Mesendoderm (in vitro differentiated cells): ENCODE measurements around the gene RPL13. TPM values are rescaled to one million over a fixed set of nuclear protein-coding genes. Genes with fewer than 3 reads are reported as not detected.

Source experiments
- DNase-seq: peaks from one replicate; pipeline ENCODE4 v3.0.0; 2013
- H2AK5ac ChIP-seq: 2 replicates; pipeline ENCODE4 v1.6.1; 2013; ENCODE audit warnings: low read length, inconsistent platforms
- H2BK120ac ChIP-seq: 2 replicates; pipeline ENCODE4 v1.6.1; 2013; ENCODE audit warnings: low read depth, mild to moderate bottlenecking, low read length, moderate library complexity, mixed read lengths
- H2BK15ac ChIP-seq: replicated peaks from 2 replicates; pipeline ENCODE4 v1.6.1; 2013; ENCODE audit warnings: low read depth, mild to moderate bottlenecking, moderate library complexity
- H2BK5ac ChIP-seq: 2 replicates; pipeline ENCODE4 v1.6.1; 2013; ENCODE audit warnings: low read length, inconsistent platforms
- H3K18ac ChIP-seq: 2 replicates; pipeline ENCODE4 v1.6.1; 2013; ENCODE audit warnings: mild to moderate bottlenecking, low read length, mixed read lengths
- H3K23ac ChIP-seq: one replicate; pipeline ENCODE4 v1.6.1; 2013; ENCODE audit warnings: low read length
- H3K27ac ChIP-seq: 2 replicates; pipeline ENCODE4 v1.5.1; 2013; ENCODE audit warnings: low read depth, mild to moderate bottlenecking, inconsistent platforms, low read length, moderate library complexity
- H3K27me3 ChIP-seq: 2 replicates; pipeline ENCODE4 v1.6.1; 2013; ENCODE audit warnings: low read length, control low read depth, mild to moderate bottlenecking, inconsistent platforms; ENCODE audit not compliant: insufficient read depth, poor library complexity
- H3K36me3 ChIP-seq: 2 replicates; pipeline ENCODE4 v1.6.1; 2013; ENCODE audit warnings: low read length, inconsistent platforms; ENCODE audit not compliant: control insufficient read depth, insufficient read depth
- H3K4ac ChIP-seq: one replicate; pipeline ENCODE4 v1.6.1; 2013; ENCODE audit warnings: low read depth, mild to moderate bottlenecking, low read length, moderate library complexity
- H3K4me1 ChIP-seq: 2 replicates; pipeline ENCODE4 v1.6.1; 2013; ENCODE audit warnings: low read depth, low read length, inconsistent platforms; ENCODE audit not compliant: control insufficient read depth
- H3K4me2 ChIP-seq: 2 replicates; pipeline ENCODE4 v1.6.1; 2013; ENCODE audit warnings: low read length
- H3K4me3 ChIP-seq: 2 replicates; pipeline ENCODE4 v1.5.1; 2013; ENCODE audit warnings: mild to moderate bottlenecking, low read length
- H3K56ac ChIP-seq: one replicate; pipeline ENCODE4 v1.6.1; 2013; ENCODE audit warnings: low read length
- H3K79me1 ChIP-seq: 2 replicates; pipeline ENCODE4 v1.6.1; 2013; ENCODE audit warnings: low read length, inconsistent platforms
- H3K79me2 ChIP-seq: 2 replicates; pipeline ENCODE4 v1.6.1; 2013; ENCODE audit warnings: mild to moderate bottlenecking, low read length; ENCODE audit not compliant: control insufficient read depth, insufficient read depth
- H3K9ac ChIP-seq: 2 replicates; pipeline ENCODE4 v1.6.1; 2013; ENCODE audit warnings: low read length, inconsistent platforms
- H4K5ac ChIP-seq: one replicate; pipeline ENCODE4 v1.6.1; 2013; ENCODE audit warnings: low read length
- H4K8ac ChIP-seq: one replicate; pipeline ENCODE4 v1.6.1; 2013; ENCODE audit warnings: low read depth, mild to moderate bottlenecking, control low read depth, low read length, moderate library complexity
- WGBS: extraction: QIAGEN DNeasy Blood & Tissue Kit; methylation state at CpG from one replicate; pipeline ENCODE4 v1.1.7; 2013; ENCODE audit warnings: low lambda C conversion rate, missing lambda C conversion rate; ENCODE audit not compliant: insufficient coverage; ENCODE audit errors: extremely low coverage; 5-methylcytosine and 5-hydroxymethylcytosine counted together
- small RNA-seq: library from polyadenylated mRNA; stranded (forward); fragments of <200 nt; extraction: miRNeasy Mini kit (QIAGEN cat#:217004); gene quantifications from one replicate; pipeline ENCODE3, GENCODE V24; 2013; ENCODE audit not compliant: insufficient read depth

The RPL13 gene

GRCh38 chr16:89610108-89610453, 49.6 kb downstream of the RPL13 start:
- no peak overlapping the region for H3K4ac ChIP-seq
- no peak overlapping the region for H2BK15ac ChIP-seq
- H3K9ac ChIP-seq = no peak overlapping the region
- no peak overlapping the region for H4K8ac ChIP-seq
- H3K56ac ChIP-seq = no peak overlapping the region
- H2BK120ac ChIP-seq = no peak overlapping the region
- H3K27ac ChIP-seq = no peak overlapping the region
- no peaks in the 10 kb centered on the region for H3K79me2 ChIP-seq
- no peak for DNase-seq
- WGBS = no CpG with 5 or more reads among the region's 1 CpG
- no peak overlapping the region for H3K23ac ChIP-seq
- no peak overlapping the region for H2BK5ac ChIP-seq
- no peaks in the 10 kb centered on the region for H3K36me3 ChIP-seq
- H3K4me3 ChIP-seq = no peak overlapping the region
- H3K18ac ChIP-seq = no peak overlapping the region
- H3K27me3 ChIP-seq = no peaks in the 10 kb centered on the region
- no peak overlapping the region for H4K5ac ChIP-seq
- H3K4me2 ChIP-seq = no peak overlapping the region
- H3K79me1 ChIP-seq = no peaks in the 10 kb centered on the region
- no peak overlapping the region for H2AK5ac ChIP-seq
- no peaks in the 10 kb centered on the region for H3K4me1 ChIP-seq

GRCh38 chr16:89612415-89613166, 52.1 kb downstream of the RPL13 start:
- Histone ChIP-seq H3K4ac (no peak overlapping the region), H3K18ac (no peak overlapping the region), H3K27me3 (no peaks in the 10 kb centered on the region), H2BK15ac (no peak overlapping the region), H3K36me3 (no peaks in the 10 kb centered on the region), H3K4me3 (no peak overlapping the region), H2BK120ac (no peak overlapping the region), H3K4me1 (no peaks in the 10 kb centered on the region), H4K8ac (no peak overlapping the region), H2AK5ac (no peak overlapping the region), H2BK5ac (no peak overlapping the region), H3K9ac (no peak overlapping the region), H3K4me2 (no peak overlapping the region), H4K5ac (no peak overlapping the region), H3K56ac (no peak overlapping the region), H3K23ac (no peak overlapping the region), H3K79me1 (no peaks in the 10 kb centered on the region), H3K79me2 (no peaks in the 10 kb centered on the region), H3K27ac (no peak overlapping the region)
- no CpG with 5 or more reads among the region's 20 CpGs for WGBS
- no peak for DNase-seq

- Histone ChIP-seq H3K56ac (no peak within 1 kb of the TSS), H3K27ac (no peak within 1 kb of the TSS), H3K4me2 (no peak within 1 kb of the TSS), H2BK5ac (no peak within 1 kb of the TSS), H3K4ac (no peak within 1 kb of the TSS), H2AK5ac (no peak within 1 kb of the TSS), H3K36me3 (no peaks in the 10 kb centered on the region), H3K9ac (no peak within 1 kb of the TSS), H4K8ac (no peak within 1 kb of the TSS), H3K4me1 (no peaks in the 10 kb centered on the region), H3K79me2 (no peaks in the 10 kb centered on the region), H4K5ac (no peak within 1 kb of the TSS), H2BK120ac (no peak within 1 kb of the TSS), H3K4me3 (no peak within 1 kb of the TSS), H3K23ac (no peak within 1 kb of the TSS), H3K27me3 (no peaks in the 10 kb centered on the region), H2BK15ac (no peak within 1 kb of the TSS), H3K79me1 (no peaks in the 10 kb centered on the region), H3K18ac (no peak within 1 kb of the TSS)
- WGBS = no CpG with 5 or more reads among the region's 19 CpGs
- DNase-seq = no peak
These were observed 52.9 kb downstream of the RPL13 start, which contains the start of gene DPEP1 for GRCh38 chr16:89613231-89613953. DPEP1 (plus strand) TSS chr16:89613642; CDS start chr16:89630411, 16,769 bp downstream.

- no peak overlapping the region for H2AK5ac ChIP-seq
- H3K9ac ChIP-seq = no peak overlapping the region
- H2BK120ac ChIP-seq = no peak overlapping the region
- no peaks in the 10 kb centered on the region for H3K27me3 ChIP-seq
- no peak overlapping the region for H2BK15ac ChIP-seq
- H3K79me1 ChIP-seq = no peaks in the 10 kb centered on the region
- no peak overlapping the region for H4K8ac ChIP-seq
- H3K79me2 ChIP-seq = no peaks in the 10 kb centered on the region
- no peak overlapping the region for H3K56ac ChIP-seq
- no peak overlapping the region for H3K4me3 ChIP-seq
- no peak overlapping the region for H4K5ac ChIP-seq
- no peak overlapping the region for H3K27ac ChIP-seq
- no peak overlapping the region for H3K18ac ChIP-seq
- no peak overlapping the region for H3K4me2 ChIP-seq
- H3K4me1 ChIP-seq = no peaks in the 10 kb centered on the region
- no peak overlapping the region for H3K4ac ChIP-seq
- no peak overlapping the region for H3K23ac ChIP-seq
- no peak for DNase-seq
- H3K36me3 ChIP-seq = no peaks in the 10 kb centered on the region
- no CpG with 5 or more reads among the region's 22 CpGs for WGBS
- H2BK5ac ChIP-seq = no peak overlapping the region
These were observed 53.5 kb downstream of the RPL13 start for GRCh38 chr16:89613954-89614459.

Small RNAs within 50 kb of the gene (small RNA-seq; reads per million reads assigned to genes)
- gene SNORD68 = not detected
